Measurements from ENCODE around the gene COQ3. TPM values are rescaled to one million over a fixed set of nuclear protein-coding genes. Genes with fewer than 3 reads are reported as not detected.
"Not testable (repeated sequence)": the region's sequence is repeated elsewhere in the genome, so short reads cannot be mapped to it uniquely, and the experiment has no call there.

Gene COQ3
- polyA plus RNA-seq, 1 donor = 14.5 TPM

- DNase-seq = no peak
Measured at GRCh38 chr6:99393366-99393697, 663 bp downstream of the COQ3 start.

GRCh38 chr6:99390896-99391295 lies 3.1 kb downstream of the COQ3 start:
- no peak for DNase-seq

GRCh38 chr6:99384507-99384906 lies 9.5 kb downstream of the COQ3 start:
- DNase-seq = no peak

GRCh38 chr6:99378636-99379035 lies 15.4 kb downstream of the COQ3 start:
- no peak for DNase-seq

GRCh38 chr6:99369533-99369932 lies 24.5 kb downstream of the COQ3 start:
- DNase-seq = no peak

- DNase-seq = no peak
Measured at GRCh38 chr6:99366852-99367251, 27.1 kb downstream of the COQ3 start.

- DNase-seq = no peak
Measured at GRCh38 chr6:99364026-99364425, 30.0 kb downstream of the COQ3 start.

- no peak for DNase-seq
Measured at GRCh38 chr6:99362678-99363268, 31.2 kb downstream of the COQ3 start.

- no peak for DNase-seq
Measured at GRCh38 chr6:99359800-99360199, 34.2 kb downstream of the COQ3 start.

- no peak for DNase-seq
Measured at GRCh38 chr6:99356641-99357040, 37.4 kb downstream of the COQ3 start.

GRCh38 chr6:99354983-99355382 lies 39.0 kb downstream of the COQ3 start:
- DNase-seq = no peak

- no peak for DNase-seq
Measured at GRCh38 chr6:99353126-99353525, 40.9 kb downstream of the COQ3 start.

GRCh38 chr6:99350573-99350972 lies 43.4 kb downstream of the COQ3 start:
- no peak for DNase-seq

- DNase-seq = no peak
Measured at GRCh38 chr6:99349171-99350141, 44.5 kb downstream of the COQ3 start, which contains the start of gene FAXC. TSS of gene FAXC (minus strand) at chr6:99349674. CDS start at chr6:99349372, 302 bp downstream.

GRCh38 chr6:99348288-99349170 lies 45.5 kb downstream of the COQ3 start:
- DNase-seq = no peak

- DNase-seq = no peak
Measured at GRCh38 chr6:99347804-99348203, 46.2 kb downstream of the COQ3 start.

- DNase-seq = no peak
Measured at GRCh38 chr6:99346595-99346994, 47.4 kb downstream of the COQ3 start.

- no peak for DNase-seq
Measured at GRCh38 chr6:99345164-99345563, 48.8 kb downstream of the COQ3 start.

GRCh38 chr6:99344289-99344688 lies 49.7 kb downstream of the COQ3 start:
- DNase-seq = no peak

GRCh38 chr6:99341862-99342455 lies 52.0 kb downstream of the COQ3 start:
- no peak for DNase-seq

GRCh38 chr6:99338188-99338587 lies 55.8 kb downstream of the COQ3 start:
- no peak for DNase-seq

GRCh38 chr6:99335298-99335697 lies 58.7 kb downstream of the COQ3 start:
- not testable (repeated sequence) for DNase-seq

All from left kidney (tissue), 2 donors.